CD4-positive, alpha-beta T cell treated with Interferon alpha-2 for 1 hour (primary cell): Measurements from ENCODE around the gene CD4.

Experiments
- DNase-seq, 2 donors: peaks; one replicate each; pipeline ENCODE4 v3.0.0-alpha.2; 2020 to 2022

CD4 gene

GRCh38 chr12:6778574-6779550 is 10.5 kb upstream of the CD4 start:
- DNase-seq: peak; percentile 87 to 91

DNA sequence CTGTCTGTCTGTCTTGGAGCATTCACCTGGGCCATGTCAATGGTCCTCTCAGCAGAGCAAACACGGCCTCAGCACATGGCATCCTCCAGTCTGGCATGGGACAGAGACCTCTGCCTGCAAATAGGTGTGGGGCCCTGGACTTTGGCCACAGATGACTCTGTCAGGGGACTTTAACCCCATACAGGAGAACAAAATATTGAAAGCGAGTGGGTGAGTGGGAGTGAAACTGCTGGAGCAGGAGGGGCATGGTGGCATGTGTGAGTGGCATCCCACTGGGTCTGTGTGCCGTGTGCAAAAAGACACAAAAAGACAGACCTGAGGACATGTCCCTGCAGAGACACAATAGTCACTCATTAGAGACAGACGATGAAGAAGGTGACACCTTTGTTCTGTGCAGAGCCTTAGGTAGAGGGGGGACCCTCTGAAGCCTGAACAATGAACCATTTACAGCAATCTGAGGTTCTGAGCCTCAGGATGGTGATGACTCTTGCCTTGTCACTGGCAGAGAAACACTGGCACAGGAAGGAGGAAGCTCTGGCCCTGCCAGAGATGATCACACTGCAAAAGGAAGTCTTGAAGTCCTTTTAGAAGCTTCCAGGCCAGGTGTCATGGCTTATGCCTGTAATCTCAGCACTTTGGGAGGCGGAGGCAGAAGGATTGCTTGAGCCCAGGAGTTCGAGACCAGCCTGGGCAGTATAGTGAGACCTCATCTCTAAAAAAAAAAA is 9.5 kb upstream of the CD4 start:
- DNase-seq: no peak

DNA sequence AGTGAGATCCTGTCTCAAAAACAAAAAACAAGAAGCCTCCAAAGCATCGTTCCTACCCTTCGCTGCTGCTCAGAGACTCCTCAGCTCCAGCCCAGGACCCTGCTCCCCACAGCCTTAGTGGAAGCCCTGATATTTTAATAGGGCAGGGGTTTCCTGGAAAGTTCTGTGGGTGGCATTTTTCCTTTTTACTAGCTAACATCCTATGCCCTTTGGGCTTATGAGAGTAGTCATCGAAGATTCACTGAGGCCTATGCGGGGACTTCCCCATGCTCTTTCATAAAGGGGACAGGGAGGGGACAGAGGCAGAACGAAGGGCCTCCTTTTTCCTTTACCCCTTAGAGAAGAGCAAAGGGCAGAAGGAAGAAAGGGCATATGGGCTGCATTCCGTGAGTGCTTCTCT is 8.8 kb upstream of the CD4 start:
- DNase-seq: no peak

- DNase-seq: no peak
Measured at GRCh38 chr12:6782119-6782518, 7.2 kb upstream of the CD4 start.

GRCh38 chr12:6782850-6783566 is 6.3 kb upstream of the CD4 start:
- no peak for DNase-seq

- DNase-seq: no peak
Measured at GRCh38 chr12:6783828-6784227, 5.5 kb upstream of the CD4 start.

DNA sequence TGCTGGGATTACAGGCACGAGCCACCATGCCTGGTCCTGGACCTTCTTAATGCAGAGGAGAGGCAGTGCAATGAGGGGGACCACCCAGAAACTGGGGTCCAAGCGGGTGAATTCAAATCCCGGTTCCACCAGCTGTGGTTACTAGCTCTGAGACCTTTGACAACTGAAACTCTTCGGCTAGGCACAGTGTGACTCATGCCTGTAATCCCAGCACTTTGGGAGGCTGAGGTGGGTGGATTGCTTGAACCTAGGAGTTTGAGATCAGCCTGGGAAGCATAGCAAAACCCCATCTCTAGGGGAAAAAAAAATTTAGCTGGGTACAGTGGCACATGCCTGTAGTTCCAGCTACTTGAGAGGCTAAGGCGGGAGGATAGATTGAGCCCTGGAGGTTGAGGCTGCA is 5.0 kb upstream of the CD4 start:
- no peak for DNase-seq

GRCh38 chr12:6784761-6785160 is 4.6 kb upstream of the CD4 start:
- DNase-seq: no peak

DNA sequence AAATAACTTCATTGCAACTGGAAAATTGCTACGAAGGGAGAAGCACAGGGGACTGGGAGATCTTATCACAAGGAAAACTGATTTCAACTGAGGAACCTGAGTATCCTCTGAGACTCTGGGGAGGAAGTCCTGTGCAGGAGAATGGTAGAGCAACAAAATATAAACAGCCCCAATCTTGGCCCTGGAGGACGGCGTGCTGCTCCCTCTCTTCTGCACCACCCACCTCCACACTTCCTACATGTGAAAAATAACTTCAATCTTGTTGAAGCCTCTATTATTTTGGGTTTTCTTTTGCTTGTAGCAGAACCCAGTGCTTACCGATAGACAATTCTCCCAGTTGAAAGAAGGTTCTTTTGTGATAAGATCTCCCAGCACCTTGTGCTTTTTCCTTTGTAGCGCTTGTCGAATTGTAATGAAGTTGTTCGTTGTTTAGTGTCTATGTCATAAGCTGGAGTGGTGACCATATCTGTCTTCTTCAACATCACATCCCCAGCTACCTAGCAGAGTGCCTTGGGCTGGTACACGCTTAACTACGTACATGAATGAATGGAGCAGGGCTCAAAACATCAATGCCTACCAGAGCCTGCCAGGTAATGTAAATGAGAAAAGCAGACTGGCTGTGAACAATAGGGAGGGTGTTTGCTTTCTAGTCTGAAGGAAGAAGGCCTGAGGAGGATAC is 2.8 kb upstream of the CD4 start:
- peak in 1 of 2 donors; percentile 43 for DNase-seq

DNA sequence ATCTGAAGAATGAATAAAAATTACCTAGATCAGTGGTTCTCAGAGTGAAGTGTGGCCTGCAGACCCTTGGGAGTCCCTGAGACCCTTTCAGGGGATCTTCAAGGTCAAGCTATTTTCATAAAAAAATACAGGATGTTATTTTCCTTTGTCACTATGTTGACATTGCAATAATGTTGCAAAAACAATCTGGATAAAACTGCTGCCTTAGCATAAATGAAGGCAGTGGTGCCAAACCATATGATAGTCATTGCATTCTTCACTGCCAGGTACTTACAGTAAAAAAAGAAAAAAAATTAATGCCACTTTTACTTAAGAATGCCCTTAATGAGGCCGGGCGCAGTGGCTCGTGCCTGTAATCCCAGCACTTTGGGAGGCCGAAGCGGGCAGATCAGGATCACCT is 2.0 kb upstream of the CD4 start:
- DNase-seq: no peak

DNA sequence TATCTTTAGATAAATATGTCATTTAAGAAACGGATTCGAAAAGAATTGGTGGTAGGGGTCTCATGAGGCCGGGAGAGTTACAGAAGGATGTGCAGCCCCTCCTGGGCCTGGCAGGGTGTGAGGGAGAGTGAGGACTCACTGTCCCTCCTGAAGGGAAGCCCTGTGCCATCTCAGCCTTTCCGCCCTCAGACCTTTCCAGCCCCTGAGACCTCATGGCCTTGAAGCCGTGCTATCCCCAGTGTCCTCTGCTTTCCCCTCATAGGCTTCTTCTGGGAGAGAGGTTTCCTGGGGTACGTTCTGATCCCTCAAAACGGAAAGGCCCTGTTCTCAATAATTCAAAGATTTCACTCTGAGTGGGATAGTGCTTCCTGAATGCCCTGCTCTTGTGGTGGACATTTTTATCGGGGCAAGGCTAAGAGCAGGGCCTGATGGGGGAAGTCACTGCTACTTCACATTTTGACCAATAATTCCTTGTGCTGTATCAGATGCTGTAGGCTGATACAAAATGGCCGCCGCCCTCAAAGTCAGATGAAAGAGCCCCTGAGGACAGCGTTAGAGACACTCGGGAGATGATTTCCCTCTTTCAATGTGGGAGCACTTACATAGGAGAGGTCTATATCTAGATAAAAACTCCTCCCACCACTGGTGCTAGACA is 1.3 kb downstream of the CD4 start:
- DNase-seq: peak in 1 of 2 donors; percentile 49

- DNase-seq: no peak
Measured at GRCh38 chr12:6791931-6792520, 2.7 kb downstream of the CD4 start.

- peak; percentile 54 to 57 for DNase-seq
Measured at GRCh38 chr12:6792522-6793201, 3.3 kb downstream of the CD4 start.

DNA sequence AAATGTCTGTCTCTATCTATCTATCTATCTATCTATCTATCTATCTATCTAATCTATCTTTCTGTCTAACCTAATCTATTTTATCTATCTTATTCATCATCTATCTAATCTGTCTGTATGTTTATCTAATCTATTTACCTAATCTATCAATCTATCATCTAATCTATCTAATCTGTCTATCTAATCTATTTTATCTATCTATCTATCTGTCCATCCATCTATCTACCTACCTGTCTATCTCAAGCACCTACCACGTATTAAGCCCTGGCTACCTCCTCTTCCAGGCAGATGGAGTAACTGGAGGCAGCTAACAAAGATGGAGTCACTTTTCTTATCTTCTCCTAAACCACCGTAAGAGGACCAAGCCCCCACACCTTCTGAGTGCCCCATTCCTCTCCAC is 5.8 kb downstream of the CD4 start:
- no peak for DNase-seq

DNA sequence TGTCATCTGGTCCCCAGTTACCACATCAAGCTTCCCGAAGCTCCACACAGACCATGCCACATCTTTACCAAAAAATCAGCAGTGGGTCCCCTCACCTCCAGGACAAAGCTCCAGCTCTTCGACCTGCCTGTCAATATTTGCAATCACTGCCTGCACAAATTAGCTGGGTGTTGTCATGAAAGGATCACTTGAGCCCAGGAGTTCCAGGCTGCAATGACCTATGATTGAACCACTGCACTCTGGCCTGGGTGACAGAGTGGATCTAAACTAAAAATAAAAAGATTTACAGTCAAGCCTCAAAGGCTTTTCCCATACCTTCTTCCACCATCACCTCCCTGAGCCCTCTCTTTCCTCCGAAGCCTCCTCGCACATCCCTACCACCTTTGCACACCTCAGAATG is 7.2 kb downstream of the CD4 start:
- no peak for DNase-seq

GRCh38 chr12:6799147-6799546 is 9.8 kb downstream of the CD4 start:
- no peak for DNase-seq

DNA sequence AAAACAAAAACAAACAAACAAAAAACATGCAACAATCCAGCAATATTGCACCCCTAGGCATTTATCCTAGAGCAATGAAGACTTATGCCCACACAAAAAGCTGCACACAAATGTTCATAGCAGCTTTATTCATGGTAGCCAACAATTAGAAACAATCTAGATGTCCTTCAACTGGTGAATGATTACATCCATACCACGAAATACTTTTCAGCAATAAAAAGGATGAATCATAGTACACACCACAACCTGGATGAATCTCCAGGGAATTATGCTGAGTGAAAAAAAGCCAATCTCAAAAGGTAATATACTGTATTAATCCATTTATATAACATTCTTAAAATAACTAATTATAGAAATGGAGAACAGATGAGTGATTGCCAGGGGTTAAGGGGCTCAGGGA is 17.8 kb downstream of the CD4 start:
- no peak for DNase-seq

- DNase-seq: no peak
Measured at GRCh38 chr12:6809056-6809455, 19.7 kb downstream of the CD4 start.

DNA sequence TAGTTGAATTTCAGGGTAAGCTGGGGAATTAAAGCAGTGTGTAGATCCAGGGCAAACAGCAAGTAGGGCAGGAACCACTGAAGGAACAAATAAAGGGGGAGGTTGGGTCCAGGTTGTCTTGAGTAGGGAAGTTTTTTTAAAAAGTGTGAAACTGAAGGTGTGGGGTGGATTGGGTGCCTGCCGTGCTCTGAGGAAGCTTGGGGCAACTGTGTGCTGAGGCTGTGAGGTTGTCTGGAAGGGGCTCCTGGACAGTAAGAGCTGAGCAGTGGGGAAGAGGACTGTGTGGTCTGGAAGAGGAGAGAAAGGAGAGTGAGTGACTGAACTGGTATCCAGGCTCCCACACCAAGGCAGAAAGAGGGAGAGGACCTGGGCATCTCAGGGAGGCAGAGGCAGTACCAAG is 21.4 kb downstream of the CD4 start:
- no peak for DNase-seq

GRCh38 chr12:6813363-6813762 is 24.0 kb downstream of the CD4 start:
- no peak for DNase-seq

DNA sequence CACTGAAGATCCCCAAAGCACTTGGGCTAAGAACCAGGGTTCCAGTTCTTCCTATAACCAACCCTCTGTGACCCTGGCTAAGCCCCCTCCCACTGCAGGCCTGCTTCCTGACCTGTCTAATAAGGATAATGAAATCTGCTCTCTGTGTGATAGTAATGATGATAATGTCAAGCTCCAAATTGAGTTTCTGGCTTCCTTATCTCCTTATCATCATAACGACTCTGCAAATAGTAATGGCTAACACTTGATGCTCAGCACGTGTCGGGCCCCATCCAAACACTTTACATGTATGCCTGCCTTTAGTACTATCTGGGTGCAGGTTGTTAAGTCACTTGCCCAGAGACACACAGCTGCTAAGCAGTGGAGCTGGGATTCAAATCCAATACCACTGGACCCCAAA is 27.3 kb downstream of the CD4 start:
- DNase-seq: no peak
